GM11168 (cell line): ENCODE measurements around the gene MTRF1.

Experiments
- in situ Hi-C: fragments of 300-500 bp; cut with MboI; formaldehyde crosslinking; loops from one replicate; pipeline ENCODE4 v1.12.0; 2022; ENCODE audit warnings: low sequenced_read_pairs; ENCODE audit not compliant: unreplicated experiment

The MTRF1 gene, protein sequence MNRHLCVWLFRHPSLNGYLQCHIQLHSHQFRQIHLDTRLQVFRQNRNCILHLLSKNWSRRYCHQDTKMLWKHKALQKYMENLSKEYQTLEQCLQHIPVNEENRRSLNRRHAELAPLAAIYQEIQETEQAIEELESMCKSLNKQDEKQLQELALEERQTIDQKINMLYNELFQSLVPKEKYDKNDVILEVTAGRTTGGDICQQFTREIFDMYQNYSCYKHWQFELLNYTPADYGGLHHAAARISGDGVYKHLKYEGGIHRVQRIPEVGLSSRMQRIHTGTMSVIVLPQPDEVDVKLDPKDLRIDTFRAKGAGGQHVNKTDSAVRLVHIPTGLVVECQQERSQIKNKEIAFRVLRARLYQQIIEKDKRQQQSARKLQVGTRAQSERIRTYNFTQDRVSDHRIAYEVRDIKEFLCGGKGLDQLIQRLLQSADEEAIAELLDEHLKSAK

DNA sequence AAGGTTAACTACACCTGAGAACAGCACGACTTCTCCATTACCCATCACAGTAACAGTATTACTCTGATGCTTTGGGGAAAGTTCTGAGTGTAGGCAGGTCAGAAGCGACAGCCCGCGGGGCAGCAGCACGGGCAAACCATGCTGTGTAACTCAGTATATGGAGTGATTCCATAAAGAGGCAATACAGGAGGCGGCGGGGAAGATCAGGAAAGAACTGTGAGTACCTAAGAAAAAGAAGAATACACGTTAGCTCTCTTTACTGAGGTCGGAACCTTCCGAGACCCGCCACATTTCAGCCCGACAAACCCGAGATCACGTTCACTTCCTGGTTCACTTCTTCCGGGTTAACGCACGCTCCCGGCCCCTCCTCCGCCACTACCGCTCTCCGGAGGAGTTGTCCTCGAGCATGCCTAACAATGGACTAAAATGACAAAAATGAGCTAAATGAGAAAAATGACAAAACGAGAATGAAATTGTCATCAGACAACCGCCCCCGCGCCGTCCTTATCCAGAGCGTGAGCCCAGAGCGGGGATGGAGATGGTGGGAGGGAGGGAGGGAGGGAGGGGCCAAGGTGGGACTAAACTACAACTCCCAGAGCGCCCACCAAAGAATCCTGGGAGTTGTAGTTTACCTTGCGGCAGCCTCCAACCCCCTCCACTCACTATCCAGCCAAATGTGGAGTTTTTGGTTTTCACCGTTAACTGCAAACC lies at the start of gene MTRF1:
TSS of gene MTRF1 (minus strand) at position 316 of the 711 bp plus-strand sequence. CDS start 2,669 bp downstream, outside the sequence.
- in situ Hi-C loops: no loop called here

- in situ Hi-C loops: no loop called here
Measured at GRCh38 chr13:41313117-41313516, 49.7 kb upstream of the MTRF1 start.

- in situ Hi-C loops: no loop called here
Measured at GRCh38 chr13:41312176-41312500, 48.8 kb upstream of the MTRF1 start.

- in situ Hi-C loops: no loop called here
Measured at GRCh38 chr13:41311406-41312175, 48.2 kb upstream of the MTRF1 start.

- in situ Hi-C loops: no loop called here
Measured at GRCh38 chr13:41310963-41311405, 47.6 kb upstream of the MTRF1 start, which contains the start of gene NAA16. Gene NAA16 (plus strand): TSS chr13:41311267. CDS start chr13:41311529, 262 bp downstream.

DNA sequence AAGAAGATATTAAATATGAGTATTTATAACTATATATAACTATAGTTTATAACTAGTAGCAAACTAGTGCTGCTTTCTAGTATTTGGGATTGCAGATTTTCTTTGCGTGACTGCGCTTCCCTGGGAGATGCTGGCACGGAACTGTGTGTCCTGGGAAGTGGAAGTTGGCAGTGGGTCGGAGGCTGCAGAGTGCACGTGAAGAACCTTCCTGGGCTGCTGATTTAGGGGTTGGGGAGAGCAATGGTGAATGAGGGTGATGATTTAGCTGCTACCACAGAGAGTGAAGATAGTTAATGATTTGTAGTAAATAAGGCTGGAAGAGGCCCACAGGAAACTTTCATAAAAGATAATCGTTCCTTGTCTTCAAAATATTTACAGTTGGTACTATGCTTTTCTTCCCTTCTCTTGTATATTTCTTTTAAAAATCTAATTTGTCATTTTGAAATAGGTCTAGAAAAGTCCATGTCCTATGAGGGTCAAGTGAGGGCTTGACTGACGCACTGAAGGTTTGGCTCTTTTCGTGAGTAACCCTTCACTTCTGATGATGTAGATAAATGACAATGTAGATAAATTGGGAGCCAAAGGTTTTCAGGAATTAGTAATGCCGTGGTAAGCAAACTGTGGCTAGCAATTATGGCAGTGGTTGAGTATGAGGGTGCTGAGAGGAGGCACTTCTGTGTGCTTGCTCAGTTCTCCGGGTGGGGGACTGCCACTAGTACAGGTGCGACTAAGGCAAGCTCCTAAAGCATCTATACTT lies 44.7 kb upstream of the MTRF1 start:
- in situ Hi-C loops: no loop called here

- in situ Hi-C loops: no loop called here
Measured at GRCh38 chr13:41306271-41307145, 43.1 kb upstream of the MTRF1 start.

GRCh38 chr13:41304551-41304950 lies 41.2 kb upstream of the MTRF1 start:
- in situ Hi-C loops: no loop called here

DNA sequence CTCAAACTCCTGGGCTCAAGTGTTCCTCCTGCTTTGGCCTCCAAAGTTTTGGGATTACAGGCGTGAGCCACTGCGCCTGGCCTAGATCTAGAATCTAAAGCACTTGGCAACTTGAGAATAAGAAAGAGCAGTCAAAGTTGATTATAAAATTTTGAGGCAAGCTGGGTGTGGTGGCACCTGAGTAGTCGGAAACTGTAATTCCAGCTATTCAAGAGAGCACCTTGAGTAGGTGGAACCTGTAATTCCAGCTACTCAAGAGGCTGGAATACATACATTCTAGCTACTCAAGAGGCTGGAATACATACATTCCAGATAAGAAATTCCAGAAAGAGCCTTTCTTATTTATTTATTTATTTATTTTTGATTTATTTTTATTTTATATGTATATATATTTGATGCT lies 39.4 kb upstream of the MTRF1 start:
- in situ Hi-C loops: no loop called here

- in situ Hi-C loops: no loop called here
Measured at GRCh38 chr13:41299316-41300094, 36.1 kb upstream of the MTRF1 start.

DNA sequence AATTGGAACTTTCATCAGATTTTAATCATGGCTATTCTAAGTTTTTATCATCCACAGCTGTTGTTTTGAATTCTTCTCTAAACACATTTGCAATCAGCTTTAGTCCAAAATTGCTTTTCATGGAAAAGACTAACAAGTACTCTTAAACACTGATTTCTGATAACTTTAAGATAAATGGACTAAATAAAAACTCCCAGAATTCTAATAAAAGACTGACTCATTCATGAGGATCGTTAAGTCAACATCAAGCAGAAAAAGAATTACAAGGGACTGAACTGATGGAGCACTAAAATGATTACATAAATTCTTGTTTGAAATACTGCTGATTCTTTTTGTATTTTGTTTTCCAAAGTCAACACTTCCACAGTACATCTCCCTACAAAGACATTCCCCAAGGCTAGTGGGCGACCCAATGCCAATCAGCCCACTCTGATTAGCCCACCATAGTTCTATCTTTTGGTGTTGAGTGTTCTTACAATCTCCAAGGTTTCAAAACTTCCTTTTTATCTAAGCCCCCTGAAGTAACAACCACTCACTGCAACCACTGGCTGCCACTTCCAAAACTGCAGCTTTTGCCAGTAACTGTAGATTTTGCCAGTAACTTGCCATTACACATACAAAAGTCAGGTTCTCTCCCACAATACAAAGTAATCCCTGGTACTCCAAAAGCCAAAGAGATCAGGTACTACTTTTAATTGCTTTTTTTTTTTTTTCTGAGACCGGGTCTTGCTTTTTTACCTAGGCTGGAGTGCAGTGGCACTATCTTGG lies 33.7 kb upstream of the MTRF1 start:
- in situ Hi-C loops: no loop called here

DNA sequence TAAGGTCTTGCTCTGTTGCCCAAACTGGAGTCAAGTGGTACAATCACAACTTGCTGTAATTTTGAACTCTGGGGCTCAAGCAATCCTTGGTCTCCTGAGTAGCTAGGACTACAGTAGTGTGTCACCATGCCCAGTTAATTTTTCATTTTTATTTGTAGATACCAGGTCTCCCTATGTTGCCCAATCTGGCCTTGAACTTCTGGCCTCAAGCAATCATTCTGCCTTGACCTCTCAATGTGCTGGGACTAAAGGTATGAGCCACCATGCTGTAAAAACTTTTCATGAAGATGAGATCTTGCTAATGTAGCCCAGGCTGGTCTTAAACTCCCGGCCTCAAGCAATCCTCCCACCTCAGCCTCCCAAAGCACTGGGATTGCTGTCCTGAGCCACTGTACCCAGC lies 32.6 kb upstream of the MTRF1 start:
- in situ Hi-C loops: no loop called here

GRCh38 chr13:41294914-41295313 lies 31.5 kb upstream of the MTRF1 start:
- in situ Hi-C loops: no loop called here

GRCh38 chr13:41293272-41293671 lies 29.9 kb upstream of the MTRF1 start:
- in situ Hi-C loops: no loop called here

- in situ Hi-C loops: no loop called here
Measured at GRCh38 chr13:41291246-41291645, 27.9 kb upstream of the MTRF1 start.

DNA sequence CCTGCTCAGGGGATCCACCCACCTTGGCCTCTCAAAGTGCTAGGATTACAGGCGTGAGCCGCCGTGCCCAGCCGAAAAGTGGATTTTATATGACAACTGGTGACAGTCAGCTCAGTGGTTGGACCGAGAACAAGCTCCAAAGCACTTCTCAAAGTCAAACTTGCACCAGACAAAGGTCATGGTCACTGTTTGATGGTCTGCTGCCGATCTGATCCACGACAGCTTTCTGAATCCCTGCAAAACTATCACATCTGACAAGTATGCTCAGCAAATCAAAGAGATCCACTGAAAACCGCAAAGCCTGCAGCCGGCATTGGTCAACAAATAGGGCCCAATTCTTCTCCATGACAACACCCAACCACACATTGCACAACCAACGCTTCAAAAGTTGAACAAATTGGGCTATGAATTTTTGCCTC lies 26.1 kb upstream of the MTRF1 start:
- in situ Hi-C loops: no loop called here

GRCh38 chr13:41286370-41286769 lies 23.0 kb upstream of the MTRF1 start:
- in situ Hi-C loops: no loop called here
